ENCODE measurements around the gene NR5A2. TPM values are rescaled to one million over a fixed set of nuclear protein-coding genes. Genes with fewer than 3 reads are reported as not detected.

The NR5A2 gene
- polyA plus RNA-seq, 3 donors, result 0.03 to 0.31 TPM; not detected in 1

- Histone ChIP-seq H3K9ac (ENCODE audit: insufficient read depth, low read length, poor library complexity, severe bottlenecking) (no peak overlapping the region), H3K9me3 (replicated peaks in 1 of 2; ENCODE audit: control insufficient read depth in 1 of 2, insufficient read depth in 1 of 2, low read length in 2 of 2) (no peaks in the 10 kb centered on the region), H3K79me2 (ENCODE audit: insufficient read depth, low read length) (no peaks in the 10 kb centered on the region), H3K4me2 (replicated peaks; ENCODE audit: extremely low read depth, low read length, poor library complexity, severe bottlenecking) (no peak overlapping the region), H3K4me1 (ENCODE audit: control insufficient read depth in 1 of 2, insufficient read depth in 2 of 2, low read length in 2 of 2) (peaks cover 10 to 17% of the 10 kb centered on the region in 2 donors), H4K20me1 (ENCODE audit: insufficient read depth, low read length) (no peaks in the 10 kb centered on the region), H3K27me3 (ENCODE audit: control insufficient read depth in 2 of 2, insufficient read depth in 2 of 2, low read length in 2 of 2) (peaks cover 0 to 1% of the 10 kb centered on the region in 2 donors), H2AFZ (ENCODE audit: insufficient read depth, low read depth, low read length, poor library complexity, severe bottlenecking) (no peak overlapping the region), H3K27ac (ENCODE audit: low read depth in 1 of 2, low read length in 2 of 2) (no peak overlapping the region), H3K36me3 (replicated peaks in 1 of 2; ENCODE audit: control insufficient read depth in 1 of 2, insufficient read depth in 2 of 2, low read length in 2 of 2) (no peaks in the 10 kb centered on the region), H3K4me3 (replicated peaks in 1 of 3; ENCODE audit: low read depth in 2 of 3, low read length in 3 of 3) (no peak overlapping the region)
- Mint-ChIP-seq H3K9me3 (no peaks in the 10 kb centered on the region), H3K4me1 (peaks cover 24% of the 10 kb centered on the region), H3K27ac (no peak overlapping the region), H3K4me3 (no peak overlapping the region), H3K27me3 (ENCODE audit: low read depth in 3 of 3) (peaks cover 0 to 5% (median 1%) of the 10 kb centered on the region in 3 donors), H3K36me3 (no peaks in the 10 kb centered on the region)
- no CpG with 5 or more reads among the region's 2 CpGs for WGBS (ENCODE audit: insufficient coverage)
- DNase-seq, result no peak
- TF ChIP-seq CTCF (IDR thresholded peaks at IDR 0.05), result no peak
- intact Hi-C loops (cut with micrococcal nuclease), result no loop called here
These were observed 106.6 kb downstream of the NR5A2 start for GRCh38 chr1:200134116-200134515.

GRCh38 chr1:200136384-200136783, 108.9 kb downstream of the NR5A2 start:
- Histone ChIP-seq H3K4me2 (replicated peaks; ENCODE audit: extremely low read depth, low read length, poor library complexity, severe bottlenecking) (no peak overlapping the region), H3K27ac (ENCODE audit: low read depth in 1 of 2, low read length in 2 of 2) (no peak overlapping the region), H3K4me1 (ENCODE audit: control insufficient read depth in 1 of 2, insufficient read depth in 2 of 2, low read length in 2 of 2) (no peaks in the 10 kb centered on the region), H3K4me3 (replicated peaks in 1 of 3; ENCODE audit: low read depth in 2 of 3, low read length in 3 of 3) (no peak overlapping the region), H4K20me1 (ENCODE audit: insufficient read depth, low read length) (no peaks in the 10 kb centered on the region), H3K9me3 (replicated peaks in 1 of 2; ENCODE audit: control insufficient read depth in 1 of 2, insufficient read depth in 1 of 2, low read length in 2 of 2) (no peaks in the 10 kb centered on the region), H2AFZ (ENCODE audit: insufficient read depth, low read depth, low read length, poor library complexity, severe bottlenecking) (no peak overlapping the region), H3K27me3 (ENCODE audit: control insufficient read depth in 2 of 2, insufficient read depth in 2 of 2, low read length in 2 of 2) (no peaks in the 10 kb centered on the region), H3K79me2 (ENCODE audit: insufficient read depth, low read length) (no peaks in the 10 kb centered on the region), H3K36me3 (replicated peaks in 1 of 2; ENCODE audit: control insufficient read depth in 1 of 2, insufficient read depth in 2 of 2, low read length in 2 of 2) (no peaks in the 10 kb centered on the region), H3K9ac (ENCODE audit: insufficient read depth, low read length, poor library complexity, severe bottlenecking) (no peak overlapping the region)
- H3K27ac Mint-ChIP-seq, result no peak overlapping the region
- intact Hi-C loops (cut with micrococcal nuclease), result no loop called here
- H3K4me1 Mint-ChIP-seq, result peaks cover 4% of the 10 kb centered on the region
- no peaks in the 10 kb centered on the region for H3K9me3 Mint-ChIP-seq
- no CpG with 5 or more reads among the region's 2 CpGs for WGBS (ENCODE audit: insufficient coverage)
- no peak for TF ChIP-seq CTCF (IDR thresholded peaks at IDR 0.05)
- no peaks in the 10 kb centered on the region for H3K36me3 Mint-ChIP-seq
- no peak for DNase-seq
- H3K27me3 Mint-ChIP-seq (ENCODE audit: low read depth in 3 of 3), result peaks cover 0 to 1% (median 0%) of the 10 kb centered on the region in 3 donors
- H3K4me3 Mint-ChIP-seq, result no peak overlapping the region
